ENCODE results near the gene SLC35D3.
"Not testable (repeated sequence)": the region's sequence is repeated elsewhere in the genome, so short reads cannot be mapped to it uniquely, and the experiment has no call there.

Gene SLC35D3, protein sequence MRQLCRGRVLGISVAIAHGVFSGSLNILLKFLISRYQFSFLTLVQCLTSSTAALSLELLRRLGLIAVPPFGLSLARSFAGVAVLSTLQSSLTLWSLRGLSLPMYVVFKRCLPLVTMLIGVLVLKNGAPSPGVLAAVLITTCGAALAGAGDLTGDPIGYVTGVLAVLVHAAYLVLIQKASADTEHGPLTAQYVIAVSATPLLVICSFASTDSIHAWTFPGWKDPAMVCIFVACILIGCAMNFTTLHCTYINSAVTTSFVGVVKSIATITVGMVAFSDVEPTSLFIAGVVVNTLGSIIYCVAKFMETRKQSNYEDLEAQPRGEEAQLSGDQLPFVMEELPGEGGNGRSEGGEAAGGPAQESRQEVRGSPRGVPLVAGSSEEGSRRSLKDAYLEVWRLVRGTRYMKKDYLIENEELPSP

DNA sequence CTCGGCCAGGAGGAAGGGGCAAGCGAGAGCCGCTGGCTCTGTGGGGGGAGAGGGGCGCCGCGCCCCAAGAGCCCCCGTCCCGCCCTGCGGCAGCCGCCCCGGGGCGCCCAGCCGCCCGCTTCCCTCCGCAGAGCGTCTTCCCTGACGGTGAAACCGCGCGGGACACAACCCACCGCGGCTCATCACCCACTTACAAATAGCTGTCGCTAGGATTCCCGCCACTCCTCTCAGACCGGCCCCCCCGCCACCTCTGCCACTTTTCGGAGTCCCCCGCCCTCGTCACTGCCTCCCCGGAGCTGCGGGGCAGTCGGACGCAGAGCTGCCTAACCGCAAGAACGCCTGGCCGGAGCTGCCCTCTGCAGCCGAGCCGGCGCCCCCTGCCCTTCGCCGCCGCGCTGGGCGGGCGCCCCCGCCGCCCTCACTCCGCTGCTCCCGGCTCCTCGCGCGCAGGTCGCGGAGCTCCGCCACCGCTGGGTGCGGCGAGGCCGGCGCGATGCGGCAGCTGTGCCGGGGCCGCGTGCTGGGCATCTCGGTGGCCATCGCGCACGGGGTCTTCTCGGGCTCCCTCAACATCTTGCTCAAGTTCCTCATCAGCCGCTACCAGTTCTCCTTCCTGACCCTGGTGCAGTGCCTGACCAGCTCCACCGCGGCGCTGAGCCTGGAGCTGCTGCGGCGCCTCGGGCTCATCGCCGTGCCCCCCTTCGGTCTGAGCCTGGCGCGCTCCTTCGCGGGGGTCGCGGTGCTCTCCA, at the start of gene SLC35D3:
TSS of gene SLC35D3 (plus strand) at position 366 of the 749 bp plus-strand sequence. CDS start at position 494, 128 bp downstream.
- Histone ChIP-seq H3K4me2 (ENCODE audit: low read length) (no peak within 1 kb of the TSS), H3K9ac (ENCODE audit: low read length) (no peak within 1 kb of the TSS), H2AFZ (ENCODE audit: low read length) (no peak within 1 kb of the TSS), H3K9me2 (ENCODE audit: low read depth, low read length) (no peaks in the 10 kb centered on the region), H3K36me3 (ENCODE audit: insufficient read depth, low read length) (no peaks in the 10 kb centered on the region), H3K9me3 (ENCODE audit: low read length) (no peaks in the 10 kb centered on the region), H4K20me1 (ENCODE audit: insufficient read depth, low read length) (no peaks in the 10 kb centered on the region), H3K4me3 (ENCODE audit: low read depth, low read length, poor library complexity, severe bottlenecking) (no peak within 1 kb of the TSS), H3F3A (ENCODE audit: insufficient read depth, low read length) (no peaks in the 10 kb centered on the region), H3K79me2 (ENCODE audit: insufficient read depth, low read length) (no peaks in the 10 kb centered on the region), H3K27ac (ENCODE audit: low read depth, low read length, poor library complexity, severe bottlenecking) (no peak within 1 kb of the TSS), H3K27me3 (ENCODE audit: insufficient read depth, low read length) (no peaks in the 10 kb centered on the region), H3K4me1 (ENCODE audit: insufficient read depth, low read length, severe bottlenecking) (no peaks in the 10 kb centered on the region)
- no peak for TF ChIP-seq EZH2 (IDR thresholded peaks at IDR 0.05; ENCODE audit: borderline replicate concordance, low read length)
- TF ChIP-seq, protein P1, sequence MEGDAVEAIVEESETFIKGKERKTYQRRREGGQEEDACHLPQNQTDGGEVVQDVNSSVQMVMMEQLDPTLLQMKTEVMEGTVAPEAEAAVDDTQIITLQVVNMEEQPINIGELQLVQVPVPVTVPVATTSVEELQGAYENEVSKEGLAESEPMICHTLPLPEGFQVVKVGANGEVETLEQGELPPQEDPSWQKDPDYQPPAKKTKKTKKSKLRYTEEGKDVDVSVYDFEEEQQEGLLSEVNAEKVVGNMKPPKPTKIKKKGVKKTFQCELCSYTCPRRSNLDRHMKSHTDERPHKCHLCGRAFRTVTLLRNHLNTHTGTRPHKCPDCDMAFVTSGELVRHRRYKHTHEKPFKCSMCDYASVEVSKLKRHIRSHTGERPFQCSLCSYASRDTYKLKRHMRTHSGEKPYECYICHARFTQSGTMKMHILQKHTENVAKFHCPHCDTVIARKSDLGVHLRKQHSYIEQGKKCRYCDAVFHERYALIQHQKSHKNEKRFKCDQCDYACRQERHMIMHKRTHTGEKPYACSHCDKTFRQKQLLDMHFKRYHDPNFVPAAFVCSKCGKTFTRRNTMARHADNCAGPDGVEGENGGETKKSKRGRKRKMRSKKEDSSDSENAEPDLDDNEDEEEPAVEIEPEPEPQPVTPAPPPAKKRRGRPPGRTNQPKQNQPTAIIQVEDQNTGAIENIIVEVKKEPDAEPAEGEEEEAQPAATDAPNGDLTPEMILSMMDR (IDR thresholded peaks at IDR 0.05; ENCODE audit: low read length) = no peak

DNA sequence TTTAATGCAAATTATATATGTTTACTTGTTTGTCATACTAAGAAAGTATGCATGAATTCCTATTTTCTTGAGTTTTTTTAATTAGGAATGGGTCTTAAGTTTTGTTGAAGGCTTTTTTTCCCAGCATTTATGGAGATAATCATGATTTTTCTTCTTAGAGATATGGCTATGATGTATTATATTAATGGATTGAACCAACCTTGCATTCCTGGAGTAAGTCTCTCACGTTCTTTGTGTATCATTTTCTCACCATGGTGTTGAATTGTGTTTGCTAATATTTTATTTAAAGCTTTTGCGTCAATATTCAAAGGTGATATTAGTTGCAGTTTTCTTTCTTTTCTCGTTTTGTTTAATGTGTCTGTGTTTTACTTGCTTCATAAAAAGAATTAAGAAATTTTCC, 48.4 kb upstream of the SLC35D3 start:
- no peaks in the 10 kb centered on the region for H3K79me2 ChIP-seq (ENCODE audit: insufficient read depth, low read length)
- peaks cover 23% of the 10 kb centered on the region; the same call in 1 of the 2 replicates for H3K36me3 ChIP-seq (ENCODE audit: insufficient read depth, low read length)
- peaks cover 16% of the 10 kb centered on the region for H3K9me3 ChIP-seq (ENCODE audit: low read length)
- H3K27ac ChIP-seq (ENCODE audit: low read depth, low read length, poor library complexity, severe bottlenecking) = no peak overlapping the region
- H3K4me2 ChIP-seq (ENCODE audit: low read length) = no peak overlapping the region
- no peaks in the 10 kb centered on the region for H4K20me1 ChIP-seq (ENCODE audit: insufficient read depth, low read length)
- no peaks in the 10 kb centered on the region for H3K9me2 ChIP-seq (ENCODE audit: low read depth, low read length)
- H3K27me3 ChIP-seq (ENCODE audit: insufficient read depth, low read length) = no peaks in the 10 kb centered on the region
- no peak for TF ChIP-seq EZH2 (IDR thresholded peaks at IDR 0.05; ENCODE audit: borderline replicate concordance, low read length)
- TF ChIP-seq, protein P1 (IDR thresholded peaks at IDR 0.05; ENCODE audit: low read length) = no peak
- H3K4me1 ChIP-seq (ENCODE audit: insufficient read depth, low read length, severe bottlenecking) = no peaks in the 10 kb centered on the region
- no peak overlapping the region for H3K4me3 ChIP-seq (ENCODE audit: low read depth, low read length, poor library complexity, severe bottlenecking)
- no peak overlapping the region for H2AFZ ChIP-seq (ENCODE audit: low read length)
- H3F3A ChIP-seq (ENCODE audit: insufficient read depth, low read length) = no peaks in the 10 kb centered on the region
- H3K9ac ChIP-seq (ENCODE audit: low read length) = no peak overlapping the region

DNA sequence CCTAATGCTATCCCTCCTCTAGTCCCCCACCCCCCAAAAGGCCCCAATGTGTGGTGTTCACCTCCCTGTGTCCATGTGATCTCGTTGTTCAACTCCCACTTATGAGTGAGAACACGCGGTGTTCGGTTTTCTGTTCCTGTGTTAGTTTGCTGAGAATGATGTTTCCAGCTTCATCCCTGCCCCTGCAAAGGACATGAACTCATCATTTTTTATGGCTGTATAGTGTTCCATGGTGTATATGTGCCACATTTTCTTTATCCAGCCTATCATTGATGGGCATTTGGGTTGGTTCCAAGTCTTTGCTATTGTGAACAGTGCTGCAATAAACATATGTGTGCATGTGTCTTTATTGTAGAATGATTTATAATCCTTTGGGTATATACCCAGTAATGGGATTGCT, 45.6 kb upstream of the SLC35D3 start:
- Histone ChIP-seq H3K36me3 (ENCODE audit: insufficient read depth, low read length) (peaks cover 19% of the 10 kb centered on the region; the same call in 1 of the 2 replicates), H3K9me3 (ENCODE audit: low read length) (peaks cover 16% of the 10 kb centered on the region)
- not testable (repeated sequence) for H3K79me2 ChIP-seq (ENCODE audit: insufficient read depth, low read length); H2AFZ ChIP-seq (ENCODE audit: low read length); H3K27ac ChIP-seq (ENCODE audit: low read depth, low read length, poor library complexity, severe bottlenecking); H3K27me3 ChIP-seq (ENCODE audit: insufficient read depth, low read length); H3K9ac ChIP-seq (ENCODE audit: low read length); H3K4me2 ChIP-seq (ENCODE audit: low read length); H3K4me1 ChIP-seq (ENCODE audit: insufficient read depth, low read length, severe bottlenecking); H3K9me2 ChIP-seq (ENCODE audit: low read depth, low read length); H4K20me1 ChIP-seq (ENCODE audit: insufficient read depth, low read length); H3F3A ChIP-seq (ENCODE audit: insufficient read depth, low read length); H3K4me3 ChIP-seq (ENCODE audit: low read depth, low read length, poor library complexity, severe bottlenecking)

Measured in OCI-LY1 (cell line).